ENCODE results near the gene NWD2. TPM values are rescaled to one million over a fixed set of nuclear protein-coding genes. Genes with fewer than 3 reads are reported as not detected.

The NWD2 gene
- total RNA-seq, 2 experiments from 2014 or later, result not detected

DNA sequence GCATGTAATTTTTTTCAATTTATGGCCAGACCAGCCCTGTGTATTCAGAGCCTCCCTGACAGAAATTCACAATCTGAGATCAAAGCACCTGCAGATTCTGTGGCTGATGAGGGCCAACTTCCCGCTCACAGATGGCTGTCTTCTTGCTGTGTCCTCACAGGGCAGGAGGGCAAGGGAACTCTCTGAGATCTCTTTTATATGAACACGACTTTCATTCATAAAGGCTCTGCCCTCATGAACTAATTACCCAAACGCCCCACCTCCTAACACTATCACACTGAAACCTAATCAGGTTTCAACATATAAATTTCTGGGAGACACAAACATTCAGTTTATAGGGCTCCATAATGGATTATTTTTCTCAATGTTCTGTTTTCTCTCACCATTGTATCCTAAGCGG lies 192.6 kb downstream of the NWD2 start:
- H3K27me3 Mint-ChIP-seq (ENCODE audit: low read depth), result peaks cover 19% of the 10 kb centered on the region
- no peak overlapping the region for H3K27ac Mint-ChIP-seq
- intact Hi-C loops (cut with micrococcal nuclease), result no loop called here
- H3K4me3 Mint-ChIP-seq, result no peak overlapping the region
- CTCF ChIA-PET, result no interaction called here
- H3K9me3 Mint-ChIP-seq, result no peaks in the 10 kb centered on the region
- DNase-seq, result no peak
- no peaks in the 10 kb centered on the region for H3K36me3 Mint-ChIP-seq (ENCODE audit: low read depth)
- H3K4me1 Mint-ChIP-seq (ENCODE audit: low read depth), result no peaks in the 10 kb centered on the region

DNA sequence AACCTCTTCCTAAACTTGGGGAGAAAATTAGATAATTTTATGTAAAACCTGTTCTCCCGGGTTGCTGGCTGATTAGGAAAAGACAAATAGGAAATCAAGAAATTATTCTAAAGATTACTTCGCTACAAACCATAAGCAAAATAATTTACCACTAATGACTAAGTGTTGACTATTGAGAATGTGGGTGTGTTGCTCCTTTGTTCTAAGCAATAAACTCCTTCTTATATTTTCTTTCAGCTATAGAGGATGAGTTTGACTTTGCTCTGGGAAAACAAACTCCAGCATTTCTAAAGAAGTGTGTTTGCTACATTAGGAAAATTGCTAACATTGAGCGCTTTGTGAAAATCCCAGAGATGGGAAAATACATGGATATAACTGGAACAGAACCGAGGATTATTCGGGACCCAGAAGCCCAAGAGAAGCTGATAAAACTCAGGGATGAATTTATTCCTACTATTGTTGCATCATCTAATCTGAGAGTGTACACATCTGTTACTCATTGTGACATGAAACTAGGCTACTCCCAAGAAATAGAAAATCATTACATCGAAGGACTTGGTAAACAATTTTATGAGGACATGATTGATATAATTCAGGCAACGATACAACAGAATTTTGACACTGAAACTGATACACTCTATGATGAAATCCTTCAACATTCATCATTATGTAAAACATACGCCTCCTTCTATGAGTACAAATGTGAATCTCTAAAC lies 194.2 kb downstream of the NWD2 start:
- Mint-ChIP-seq H3K36me3 (ENCODE audit: low read depth) (no peaks in the 10 kb centered on the region), H3K27me3 (ENCODE audit: low read depth) (peaks cover 21% of the 10 kb centered on the region), H3K27ac (no peak overlapping the region), H3K9me3 (no peaks in the 10 kb centered on the region), H3K4me1 (ENCODE audit: low read depth) (no peaks in the 10 kb centered on the region), H3K4me3 (no peak overlapping the region)
- intact Hi-C loops (cut with micrococcal nuclease), result no loop called here
- CTCF ChIA-PET, result no interaction called here
- DNase-seq, result no peak

GRCh38 chr4:37439809-37440474 lies 195.4 kb downstream of the NWD2 start:
- Mint-ChIP-seq H3K27ac (no peak overlapping the region), H3K9me3 (no peaks in the 10 kb centered on the region), H3K4me1 (ENCODE audit: low read depth) (no peaks in the 10 kb centered on the region), H3K27me3 (ENCODE audit: low read depth) (peaks cover 17% of the 10 kb centered on the region), H3K36me3 (ENCODE audit: low read depth) (no peaks in the 10 kb centered on the region), H3K4me3 (no peak overlapping the region)
- intact Hi-C loops (cut with micrococcal nuclease), result no loop called here
- CTCF ChIA-PET, result interaction anchor here (0.8 to 1.2 kb wide), 2 partner anchors 12 to 14 kb away, joined by 3 to 4 read pairs; a partner anchor contains a TSS
- no peak for DNase-seq

GRCh38 chr4:37440501-37440900 lies 196.0 kb downstream of the NWD2 start:
- H3K4me1 Mint-ChIP-seq (ENCODE audit: low read depth), result no peaks in the 10 kb centered on the region
- H3K27ac Mint-ChIP-seq, result no peak overlapping the region
- H3K27me3 Mint-ChIP-seq (ENCODE audit: low read depth), result peaks cover 18% of the 10 kb centered on the region
- H3K4me3 Mint-ChIP-seq, result no peak overlapping the region
- H3K36me3 Mint-ChIP-seq (ENCODE audit: low read depth), result no peaks in the 10 kb centered on the region
- intact Hi-C loops (cut with micrococcal nuclease), result no loop called here
- no peak for DNase-seq
- H3K9me3 Mint-ChIP-seq, result no peaks in the 10 kb centered on the region
- CTCF ChIA-PET, result interaction anchor here (0.8 to 1.2 kb wide), 3 partner anchors 12 to 16 kb away, joined by 3 to 4 read pairs (median 3); a partner anchor contains a TSS

GRCh38 chr4:37441231-37442061 lies 196.9 kb downstream of the NWD2 start:
- intact Hi-C loops (cut with micrococcal nuclease), result no loop called here
- H3K36me3 Mint-ChIP-seq (ENCODE audit: low read depth), result no peaks in the 10 kb centered on the region
- DNase-seq, result no peak
- no peak overlapping the region for H3K27ac Mint-ChIP-seq
- H3K9me3 Mint-ChIP-seq, result no peaks in the 10 kb centered on the region
- CTCF ChIA-PET, result interaction anchor here (1.0 to 2.1 kb wide), 2 partner anchors 12 to 17 kb away, joined by 3 to 7 read pairs; a partner anchor contains a TSS
- peaks cover 20% of the 10 kb centered on the region for H3K27me3 Mint-ChIP-seq (ENCODE audit: low read depth)
- H3K4me1 Mint-ChIP-seq (ENCODE audit: low read depth), result no peaks in the 10 kb centered on the region
- H3K4me3 Mint-ChIP-seq, result no peak overlapping the region

DNA sequence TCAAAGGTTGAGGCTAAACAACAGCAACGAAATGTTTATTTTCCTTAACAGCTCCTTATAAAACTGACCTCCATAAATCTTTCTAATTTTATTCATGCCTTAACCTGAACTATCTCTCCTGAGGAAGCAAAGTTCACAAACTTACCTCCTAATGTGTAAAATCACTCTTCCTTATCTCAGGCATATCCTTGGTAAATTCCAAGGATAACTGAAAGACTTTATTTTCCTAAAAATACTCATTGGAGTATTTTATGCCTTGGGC lies 197.4 kb downstream of the NWD2 start:
- intact Hi-C loops (cut with micrococcal nuclease), result no loop called here
- no peaks in the 10 kb centered on the region for H3K4me1 Mint-ChIP-seq (ENCODE audit: low read depth)
- no peak overlapping the region for H3K4me3 Mint-ChIP-seq
- CTCF ChIA-PET, result interaction anchor here (2.1 kb wide), 1 partner anchor 11 kb away, joined by 7 read pairs; a partner anchor contains a TSS
- no peaks in the 10 kb centered on the region for H3K9me3 Mint-ChIP-seq
- H3K27me3 Mint-ChIP-seq (ENCODE audit: low read depth), result peaks cover 20% of the 10 kb centered on the region
- H3K27ac Mint-ChIP-seq, result no peak overlapping the region
- no peaks in the 10 kb centered on the region for H3K36me3 Mint-ChIP-seq (ENCODE audit: low read depth)
- DNase-seq, result no peak

- intact Hi-C loops (cut with micrococcal nuclease), result no loop called here
- H3K4me3 Mint-ChIP-seq, result no peak overlapping the region
- no peaks in the 10 kb centered on the region for H3K4me1 Mint-ChIP-seq (ENCODE audit: low read depth)
- H3K27me3 Mint-ChIP-seq (ENCODE audit: low read depth), result peaks cover 16% of the 10 kb centered on the region
- no peaks in the 10 kb centered on the region for H3K36me3 Mint-ChIP-seq (ENCODE audit: low read depth)
- DNase-seq, result no peak
- CTCF ChIA-PET, result interaction anchor here (0.7 to 2.1 kb wide), 3 partner anchors 10 to 420 kb away, joined by 3 to 7 read pairs (median 3); a partner anchor contains a TSS
- no peaks in the 10 kb centered on the region for H3K9me3 Mint-ChIP-seq
- H3K27ac Mint-ChIP-seq, result no peak overlapping the region
These were observed 198.6 kb downstream of the NWD2 start for GRCh38 chr4:37443137-37443536.

- no peak overlapping the region for H3K4me3 Mint-ChIP-seq
- H3K27me3 Mint-ChIP-seq (ENCODE audit: low read depth), result peaks cover 19% of the 10 kb centered on the region
- H3K36me3 Mint-ChIP-seq (ENCODE audit: low read depth), result no peaks in the 10 kb centered on the region
- intact Hi-C loops (cut with micrococcal nuclease), result no loop called here
- DNase-seq, result no peak
- no peaks in the 10 kb centered on the region for H3K4me1 Mint-ChIP-seq (ENCODE audit: low read depth)
- CTCF ChIA-PET, result interaction anchor here (1.5 kb wide), 1 partner anchor 13 kb away, joined by 3 read pairs; no protein-coding TSS in a partner anchor
- no peak overlapping the region for H3K27ac Mint-ChIP-seq
- no peaks in the 10 kb centered on the region for H3K9me3 Mint-ChIP-seq
These were observed 200.5 kb downstream of the NWD2 start for GRCh38 chr4:37445023-37445422.

- Mint-ChIP-seq H3K36me3 (ENCODE audit: low read depth) (no peaks in the 10 kb centered on the region), H3K9me3 (no peaks in the 10 kb centered on the region), H3K27me3 (ENCODE audit: low read depth) (peaks cover 20% of the 10 kb centered on the region), H3K4me1 (ENCODE audit: low read depth) (no peaks in the 10 kb centered on the region), H3K27ac (no peak overlapping the region), H3K4me3 (no peak overlapping the region)
- CTCF ChIA-PET, result interaction anchor here (1.5 kb wide), 1 partner anchor 14 kb away, joined by 3 read pairs; no protein-coding TSS in a partner anchor
- intact Hi-C loops (cut with micrococcal nuclease), result no loop called here
- DNase-seq, result no peak
These were observed 201.5 kb downstream of the NWD2 start for GRCh38 chr4:37446016-37446415.

- peaks cover 20% of the 10 kb centered on the region for H3K27me3 Mint-ChIP-seq (ENCODE audit: low read depth)
- DNase-seq, result no peak
- H3K4me1 Mint-ChIP-seq (ENCODE audit: low read depth), result no peaks in the 10 kb centered on the region
- H3K4me3 Mint-ChIP-seq, result no peak overlapping the region
- H3K36me3 Mint-ChIP-seq (ENCODE audit: low read depth), result no peaks in the 10 kb centered on the region
- intact Hi-C loops (cut with micrococcal nuclease), result no loop called here
- CTCF ChIA-PET, result no interaction called here
- no peaks in the 10 kb centered on the region for H3K9me3 Mint-ChIP-seq
- no peak overlapping the region for H3K27ac Mint-ChIP-seq
These were observed 203.3 kb downstream of the NWD2 start for GRCh38 chr4:37447886-37448285.

- Mint-ChIP-seq H3K36me3 (ENCODE audit: low read depth) (no peaks in the 10 kb centered on the region), H3K9me3 (no peaks in the 10 kb centered on the region), H3K27ac (no peak overlapping the region), H3K4me1 (ENCODE audit: low read depth) (peaks cover 9% of the 10 kb centered on the region), H3K4me3 (no peak overlapping the region), H3K27me3 (ENCODE audit: low read depth) (peaks cover 34% of the 10 kb centered on the region)
- no peak for DNase-seq
- CTCF ChIA-PET, result interaction anchor here (4.3 kb wide), 1 partner anchor 116 kb away, joined by 63 read pairs; no protein-coding TSS in a partner anchor
- intact Hi-C loops (cut with micrococcal nuclease), result no loop called here
These were observed 205.8 kb downstream of the NWD2 start for GRCh38 chr4:37450309-37450708.

DNA sequence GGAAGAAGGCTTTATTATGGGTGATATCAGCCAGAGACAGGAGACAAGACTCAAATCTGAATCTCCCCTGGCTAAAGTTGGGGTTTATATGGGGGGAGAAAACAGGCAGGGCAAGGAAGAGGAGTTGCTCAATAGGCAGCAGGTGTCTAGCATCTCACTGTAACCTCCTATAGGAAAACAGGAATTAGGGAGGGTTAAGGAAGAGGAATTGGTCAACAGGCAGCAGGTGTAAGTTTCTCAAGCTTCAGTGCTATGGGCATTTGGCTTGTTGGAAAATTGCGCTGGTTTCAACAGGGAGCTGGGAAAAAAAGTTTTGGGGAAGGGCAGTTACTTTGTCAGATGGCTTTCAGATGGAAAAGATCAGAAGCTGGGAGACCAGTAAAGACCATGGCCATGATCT lies 206.4 kb downstream of the NWD2 start:
- Mint-ChIP-seq H3K27me3 (ENCODE audit: low read depth) (peaks cover 37% of the 10 kb centered on the region), H3K9me3 (no peaks in the 10 kb centered on the region), H3K27ac (no peak overlapping the region), H3K36me3 (ENCODE audit: low read depth) (no peaks in the 10 kb centered on the region), H3K4me1 (ENCODE audit: low read depth) (peaks cover 9% of the 10 kb centered on the region), H3K4me3 (no peak overlapping the region)
- intact Hi-C loops (cut with micrococcal nuclease), result no loop called here
- CTCF ChIA-PET, result interaction anchor here (4.3 kb wide), 1 partner anchor 115 kb away, joined by 63 read pairs; no protein-coding TSS in a partner anchor
- no peak for DNase-seq

Data from activated naive CD4-positive, alpha-beta T cell treated with anti-CD3 and anti-CD28 coated beads for 36 hours (primary cell).